GM12865 (cell line): ENCODE measurements around the gene GGACT.

Experiments used
- DNase-seq: peaks from one replicate; pipeline ENCODE4 v3.0.0; 2010; ENCODE audit warnings: low read depth
- H3K4me3 ChIP-seq: 2 replicates; pipeline ENCODE4 v1.5.1; 2011; ENCODE audit warnings: mild to moderate bottlenecking, low read depth, low read length, control low read depth
- CTCF ChIP-seq: IDR thresholded peaks from 2 replicates; pipeline ENCODE4 v1.5.1; 2011; ENCODE audit warnings: low read length, control low read depth, low read depth, inconsistent platforms; ENCODE audit not compliant: insufficient read depth; ENCODE audit errors: missing control alignments

Gene GGACT

GRCh38 chr13:100588331-100589177 lies at the start of gene GGACT:
Gene GGACT (minus strand): TSS chr13:100588789. CDS start chr13:100532591, 56,198 bp downstream.
- peak within 1 kb of the TSS; percentile 84 for H3K4me3 ChIP-seq
- peak; percentile 89 for DNase-seq
- peak; percentile 87 for TF ChIP-seq CTCF

GRCh38 chr13:100637796-100638195 lies 49.2 kb upstream of the GGACT start:
- H3K4me3 ChIP-seq, result no peak overlapping the region
- DNase-seq, result no peak
- no peak for TF ChIP-seq CTCF

- no peak for DNase-seq
- TF ChIP-seq CTCF, result no peak
- no peak overlapping the region for H3K4me3 ChIP-seq
Measured at GRCh38 chr13:100637380-100637779, 48.8 kb upstream of the GGACT start.

- no peak for TF ChIP-seq CTCF
- H3K4me3 ChIP-seq, result no peak overlapping the region
- no peak for DNase-seq
Measured at GRCh38 chr13:100636441-100636840, 47.9 kb upstream of the GGACT start.

- no peak for DNase-seq
- no peak overlapping the region for H3K4me3 ChIP-seq
- TF ChIP-seq CTCF, result no peak
Measured at GRCh38 chr13:100636004-100636403, 47.4 kb upstream of the GGACT start.

- no peak for TF ChIP-seq CTCF
- DNase-seq, result no peak
- H3K4me3 ChIP-seq, result no peak overlapping the region
Measured at GRCh38 chr13:100634696-100635095, 46.1 kb upstream of the GGACT start.

- no peak for TF ChIP-seq CTCF
- no peak overlapping the region for H3K4me3 ChIP-seq
- no peak for DNase-seq
Measured at GRCh38 chr13:100633461-100633860, 44.9 kb upstream of the GGACT start.
